GM11168 (cell line): ENCODE results near the gene GIPC3.

Experiments used
- in situ Hi-C: fragments of 300-500 bp; cut with MboI; formaldehyde crosslinking; loops from one replicate; pipeline ENCODE4 v1.12.0; 2022; ENCODE audit warnings: low sequenced_read_pairs; ENCODE audit not compliant: unreplicated experiment

The GIPC3 gene

GRCh38 chr19:3585301-3586126 is at the start of gene GIPC3:
Gene GIPC3, plus strand, starts transcription at chr19:3585478. Its CDS starts 120 bp downstream, at chr19:3585598.
- in situ Hi-C loops = no loop called here

GRCh38 chr19:3535563-3535965 is 49.7 kb upstream of the GIPC3 start:
- in situ Hi-C loops = no loop called here

GRCh38 chr19:3535981-3536380 is 49.3 kb upstream of the GIPC3 start:
- in situ Hi-C loops = no loop called here

- in situ Hi-C loops = no loop called here
Observed at GRCh38 chr19:3536429-3537100, 48.7 kb upstream of the GIPC3 start.

GRCh38 chr19:3537101-3537437 is 48.2 kb upstream of the GIPC3 start:
- in situ Hi-C loops = no loop called here

- in situ Hi-C loops = no loop called here
Observed at GRCh38 chr19:3537438-3538240, 47.6 kb upstream of the GIPC3 start.

GRCh38 chr19:3538258-3538929 is 46.9 kb upstream of the GIPC3 start:
- in situ Hi-C loops = no loop called here

- in situ Hi-C loops = no loop called here
Observed at GRCh38 chr19:3538965-3539755, 46.1 kb upstream of the GIPC3 start, which contains the start of gene TEKTIP1. Gene TEKTIP1, plus strand, starts transcription at chr19:3539174. Its CDS starts 4 bp downstream, at chr19:3539178.

GRCh38 chr19:3539756-3540118 is 45.5 kb upstream of the GIPC3 start:
- in situ Hi-C loops = no loop called here

- in situ Hi-C loops = no loop called here
Observed at GRCh38 chr19:3543150-3544057, 41.9 kb upstream of the GIPC3 start.

- in situ Hi-C loops = no loop called here
Observed at GRCh38 chr19:3544058-3544376, 41.3 kb upstream of the GIPC3 start.

- in situ Hi-C loops = no loop called here
Observed at GRCh38 chr19:3544742-3545668, 40.3 kb upstream of the GIPC3 start.

- in situ Hi-C loops = no loop called here
Observed at GRCh38 chr19:3545669-3546034, 39.6 kb upstream of the GIPC3 start.

GRCh38 chr19:3546119-3546518 is 39.2 kb upstream of the GIPC3 start:
- in situ Hi-C loops = no loop called here

- in situ Hi-C loops = no loop called here
Observed at GRCh38 chr19:3547301-3547731, 38.0 kb upstream of the GIPC3 start.

- in situ Hi-C loops = no loop called here
Observed at GRCh38 chr19:3547767-3548282, 37.5 kb upstream of the GIPC3 start.

- in situ Hi-C loops = no loop called here
Observed at GRCh38 chr19:3548606-3549005, 36.7 kb upstream of the GIPC3 start.

GRCh38 chr19:3549816-3550215 is 35.5 kb upstream of the GIPC3 start:
- in situ Hi-C loops = no loop called here
